Large intestine (tissue), 3 donors: ENCODE measurements around the gene ZC4H2. TPM values are rescaled to one million over a fixed set of nuclear protein-coding genes. Genes with fewer than 3 reads are reported as not detected.
"Not testable (repeated sequence)": the region's sequence is repeated elsewhere in the genome, so short reads cannot be mapped to it uniquely, and the experiment has no call there.

ENCODE experiments used
- DNase-seq, 2 donors: peaks; one replicate each; pipeline versions ENCODE4 v3.0.0 to v3.0.0-alpha.2; 2013
- H3K27ac ChIP-seq: one replicate; pipeline ENCODE4 v1.5.1; 2013; ENCODE audit warnings: low read length
- H3K27me3 ChIP-seq: 2 replicates; pipeline ENCODE4 v1.6.1; 2013; ENCODE audit warnings: low read length; ENCODE audit not compliant: control insufficient read depth, insufficient read depth
- H3K36me3 ChIP-seq: 2 replicates; pipeline ENCODE4 v1.6.1; 2013; ENCODE audit warnings: low read length; ENCODE audit not compliant: control insufficient read depth, insufficient read depth
- H3K4me1 ChIP-seq: one replicate; pipeline ENCODE4 v1.6.1; 2013; ENCODE audit warnings: low read length; ENCODE audit not compliant: control insufficient read depth, insufficient read depth
- H3K4me3 ChIP-seq: one replicate; pipeline ENCODE4 v1.5.1; 2013; ENCODE audit warnings: low read length
- H3K9me3 ChIP-seq: one replicate; pipeline ENCODE4 v1.6.1; 2013; ENCODE audit warnings: mild to moderate bottlenecking, low read depth, low read length, moderate library complexity; ENCODE audit not compliant: control insufficient read depth
- WGBS: methylation state at CpG from one replicate; pipeline ENCODE4 v1.1.5; 2013; ENCODE audit warnings: low lambda C conversion rate; ENCODE audit not compliant: insufficient coverage; 5-methylcytosine and 5-hydroxymethylcytosine counted together
- polyA plus RNA-seq: library from polyadenylated mRNA; unstranded; fragments of 120-200 nt; gene quantifications from one replicate; pipeline ENCODE4 v1.2.1, GENCODE V29; 2013

ZC4H2 gene
- polyA plus RNA-seq, 1 donor, result 13.5 TPM

DNA sequence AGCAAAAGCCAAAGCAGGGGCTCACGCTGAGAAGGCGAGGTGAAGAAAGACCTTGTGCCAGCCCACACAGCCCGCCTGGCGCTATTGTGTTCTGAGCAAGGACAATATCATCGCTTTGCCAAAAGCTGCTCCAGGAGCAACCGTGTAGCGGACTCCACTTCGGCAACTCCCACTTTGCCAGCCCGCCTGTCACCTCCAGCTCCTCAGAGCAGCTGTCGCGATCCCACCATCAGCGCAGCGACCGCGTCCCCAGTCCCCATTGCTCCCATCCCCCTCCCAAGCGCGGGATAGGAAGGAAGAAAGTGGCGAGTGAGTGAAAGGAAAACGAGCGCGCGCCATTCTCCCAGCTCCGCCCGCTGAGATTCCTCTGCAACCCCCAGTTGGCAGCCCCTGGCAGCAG, 759 bp downstream of the ZC4H2 start:
- WGBS, result no CpG with 5 or more reads among the region's 24 CpGs
- Histone ChIP-seq H3K9me3 (no peaks in the 10 kb centered on the region), H3K36me3 (no peaks in the 10 kb centered on the region), H3K27me3 (no peaks in the 10 kb centered on the region), H3K27ac (no peak overlapping the region), H3K4me3 (peak overlapping the region; percentile 55), H3K4me1 (no peaks in the 10 kb centered on the region)
- DNase-seq, result peak in 1 of 2 donors; percentile 47

DNA sequence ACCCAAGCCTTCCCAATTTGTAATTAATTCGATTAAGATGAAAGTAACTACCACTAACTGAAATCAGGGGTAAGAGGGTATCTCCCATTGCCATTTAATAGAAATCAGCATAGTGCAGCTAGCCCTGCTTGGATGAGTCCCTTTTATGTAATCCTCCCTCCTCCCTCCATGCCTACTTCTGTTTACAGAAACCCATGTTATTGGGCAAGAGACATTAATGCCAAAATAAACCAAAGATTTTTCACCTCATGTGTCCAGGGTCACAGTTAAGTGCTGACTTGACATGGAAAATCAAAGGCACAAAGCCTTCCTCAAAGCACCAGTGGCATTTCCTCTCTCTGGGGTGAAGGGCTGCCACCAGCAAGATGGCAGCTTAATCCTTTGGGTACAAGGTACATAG, 50.8 kb downstream of the ZC4H2 start:
- no peaks in the 10 kb centered on the region for H3K36me3 ChIP-seq
- no peak overlapping the region for H3K4me3 ChIP-seq
- DNase-seq, result no peak
- no peaks in the 10 kb centered on the region for H3K27me3 ChIP-seq
- peaks cover 10% of the 10 kb centered on the region for H3K9me3 ChIP-seq
- H3K4me1 ChIP-seq, result no peaks in the 10 kb centered on the region
- no peak overlapping the region for H3K27ac ChIP-seq
- WGBS, result no CpG with 5 or more reads among the region's 1 CpG

DNA sequence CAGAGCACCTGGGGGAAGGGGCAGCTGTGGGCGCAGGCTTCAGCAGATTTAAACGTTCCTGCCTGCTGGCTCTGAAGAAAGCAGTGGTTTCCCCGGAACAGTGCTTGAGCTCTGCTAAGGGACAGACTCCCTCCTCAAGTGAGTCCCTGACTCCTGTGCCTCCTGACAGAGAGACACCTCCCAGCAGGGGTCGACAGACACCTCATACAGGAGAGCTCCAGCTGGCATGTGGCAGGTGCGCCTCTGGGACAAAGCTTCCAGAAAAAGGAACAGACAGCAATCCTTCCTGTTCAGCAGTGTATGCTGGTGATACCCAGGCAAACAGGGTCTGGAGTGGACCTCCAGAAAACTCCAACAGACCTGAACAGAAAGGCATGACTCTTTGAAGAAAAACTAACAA, 68.1 kb downstream of the ZC4H2 start:
- H3K27ac ChIP-seq, result no peak overlapping the region
- no peaks in the 10 kb centered on the region for H3K36me3 ChIP-seq
- no peak for DNase-seq
- no peaks in the 10 kb centered on the region for H3K27me3 ChIP-seq
- WGBS, result no CpG with 5 or more reads among the region's 5 CpGs
- no peaks in the 10 kb centered on the region for H3K4me1 ChIP-seq
- no peaks in the 10 kb centered on the region for H3K9me3 ChIP-seq
- no peak overlapping the region for H3K4me3 ChIP-seq

DNA sequence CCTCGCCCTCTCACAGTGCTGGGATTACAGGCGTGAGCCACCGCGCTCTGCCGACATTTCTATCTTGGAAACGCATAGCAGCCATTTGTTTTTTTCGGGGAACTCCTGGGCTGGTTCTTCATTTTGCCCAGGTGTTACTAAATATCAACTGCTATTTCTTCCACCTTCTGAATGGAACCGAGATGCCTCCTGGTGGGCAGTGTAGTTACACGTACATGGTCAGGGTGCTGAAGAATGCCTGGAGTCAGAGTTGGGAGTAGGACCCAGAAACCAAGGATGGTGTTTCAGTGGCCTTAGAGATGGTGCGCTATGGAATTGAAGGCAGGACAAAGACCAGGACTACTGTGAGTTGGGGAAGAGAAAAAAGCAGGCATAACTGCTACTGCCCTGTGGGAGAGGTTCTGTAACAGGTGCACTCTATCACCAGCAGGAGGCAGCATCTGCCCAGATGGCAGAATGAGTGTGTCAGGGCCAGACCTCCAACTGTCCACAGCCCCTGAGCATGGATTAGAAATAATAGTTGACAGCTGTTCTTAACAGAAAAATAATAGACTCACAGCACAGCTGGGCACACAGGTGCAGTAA, 81.7 kb downstream of the ZC4H2 start:
- Histone ChIP-seq H3K27ac (no peak overlapping the region), H3K36me3 (no peaks in the 10 kb centered on the region), H3K9me3 (no peaks in the 10 kb centered on the region), H3K4me1 (no peaks in the 10 kb centered on the region), H3K27me3 (no peaks in the 10 kb centered on the region), H3K4me3 (no peak overlapping the region)
- no CpG with 5 or more reads among the region's 10 CpGs for WGBS
- peak in 1 of 2 donors; percentile 8 for DNase-seq

DNA sequence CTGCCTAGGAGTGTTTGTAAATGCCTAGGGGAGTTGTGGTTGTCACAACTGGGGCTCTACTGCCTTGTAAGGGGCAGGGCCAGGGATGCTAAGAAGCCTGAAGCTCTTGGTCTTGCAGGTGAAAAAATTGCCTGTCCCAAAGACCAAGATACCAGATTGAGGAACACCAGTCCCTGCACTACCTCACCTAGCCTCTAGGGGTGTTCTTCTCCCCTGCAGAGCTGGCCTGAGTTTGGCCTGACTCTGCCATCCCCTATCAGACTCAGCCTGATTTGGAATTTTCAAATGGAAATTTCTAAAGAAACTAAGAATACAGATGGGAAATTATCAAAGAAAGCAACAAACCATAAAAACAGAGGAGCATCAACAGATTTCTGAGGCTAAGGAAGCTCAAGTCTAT, 90.4 kb downstream of the ZC4H2 start:
- no peak overlapping the region for H3K27ac ChIP-seq
- H3K9me3 ChIP-seq, result no peaks in the 10 kb centered on the region
- no peaks in the 10 kb centered on the region for H3K27me3 ChIP-seq
- H3K4me3 ChIP-seq, result no peak overlapping the region
- H3K4me1 ChIP-seq, result no peaks in the 10 kb centered on the region
- H3K36me3 ChIP-seq, result no peaks in the 10 kb centered on the region
- no peak for DNase-seq

DNA sequence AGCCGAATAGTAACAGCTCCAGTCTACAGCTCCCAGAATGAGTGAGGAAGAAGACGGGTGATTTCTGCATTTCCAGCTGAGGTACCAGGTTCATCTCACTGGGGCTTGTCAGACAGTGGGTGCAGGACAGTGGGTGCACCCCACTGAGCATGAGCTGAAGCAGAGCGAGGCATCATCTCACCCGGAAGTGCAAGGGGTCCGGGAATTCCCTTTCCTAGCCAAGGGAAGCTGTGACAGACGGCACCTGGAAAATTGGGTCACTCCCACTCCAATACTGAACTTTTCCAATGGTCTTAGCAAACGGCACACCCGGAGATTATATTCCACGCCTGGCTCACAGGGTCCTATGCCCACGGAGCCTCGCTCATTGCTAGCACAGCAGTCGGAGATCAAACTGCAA, 97.5 kb downstream of the ZC4H2 start:
- H3K9me3 ChIP-seq, H3K27ac ChIP-seq, H3K4me1 ChIP-seq, H3K4me3 ChIP-seq, H3K27me3 ChIP-seq, DNase-seq, H3K36me3 ChIP-seq: not testable (repeated sequence)
- WGBS, result 100% methylated on average over 1 of the region's 12 CpGs

DNA sequence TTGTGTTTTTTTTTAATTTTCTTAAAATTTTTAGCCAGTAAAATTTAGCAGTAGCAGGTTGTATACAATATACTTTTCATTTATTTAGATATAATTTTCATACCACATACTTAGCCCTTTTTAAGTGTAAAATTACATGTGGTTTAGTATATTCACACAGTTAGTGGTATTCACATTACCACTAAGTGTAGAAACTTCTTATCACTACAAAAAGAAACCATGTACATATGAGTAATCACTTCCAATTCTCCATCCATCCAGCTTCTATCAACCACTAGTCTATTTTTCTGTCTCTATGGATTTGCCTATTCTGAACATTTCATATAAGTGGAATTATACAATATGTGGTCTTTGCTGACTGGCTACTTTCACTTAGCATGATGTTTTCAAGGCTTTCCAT, 109.0 kb downstream of the ZC4H2 start:
- H3K9me3 ChIP-seq, result no peaks in the 10 kb centered on the region
- H3K27ac ChIP-seq, result no peak overlapping the region
- H3K4me3 ChIP-seq, result no peak overlapping the region
- H3K36me3 ChIP-seq, result no peaks in the 10 kb centered on the region
- no peaks in the 10 kb centered on the region for H3K27me3 ChIP-seq
- DNase-seq, result no peak
- H3K4me1 ChIP-seq, result no peaks in the 10 kb centered on the region

Other genes with a start within 250 kb of the ZC4H2 start
- gene ZC3H12B, start 58.4 kb upstream of the ZC4H2 start, polyA plus RNA-seq, result 3.8 TPM